Measurements from ENCODE around the gene SLC35E1.

DNA sequence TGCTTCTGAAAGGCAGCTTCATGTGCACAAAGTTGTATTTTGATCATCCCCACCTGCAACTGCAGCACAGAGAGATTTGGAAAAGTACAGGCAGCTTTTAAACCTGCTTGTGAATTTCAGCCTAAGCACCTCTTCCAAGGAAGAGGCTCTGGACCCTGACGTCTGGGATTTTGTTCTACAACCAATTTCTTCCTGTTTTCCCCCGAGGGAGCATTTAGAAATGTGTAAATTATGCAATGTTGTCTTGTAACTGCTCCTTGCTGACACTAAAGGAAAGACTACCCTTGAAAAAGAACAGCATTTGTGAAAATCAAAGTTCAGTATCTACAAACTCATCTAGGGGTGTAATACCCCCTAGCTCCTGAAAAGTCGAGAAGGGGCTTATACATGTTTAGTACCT, 40.4 kb upstream of the SLC35E1 start:
- TF ChIP-seq, protein P1, sequence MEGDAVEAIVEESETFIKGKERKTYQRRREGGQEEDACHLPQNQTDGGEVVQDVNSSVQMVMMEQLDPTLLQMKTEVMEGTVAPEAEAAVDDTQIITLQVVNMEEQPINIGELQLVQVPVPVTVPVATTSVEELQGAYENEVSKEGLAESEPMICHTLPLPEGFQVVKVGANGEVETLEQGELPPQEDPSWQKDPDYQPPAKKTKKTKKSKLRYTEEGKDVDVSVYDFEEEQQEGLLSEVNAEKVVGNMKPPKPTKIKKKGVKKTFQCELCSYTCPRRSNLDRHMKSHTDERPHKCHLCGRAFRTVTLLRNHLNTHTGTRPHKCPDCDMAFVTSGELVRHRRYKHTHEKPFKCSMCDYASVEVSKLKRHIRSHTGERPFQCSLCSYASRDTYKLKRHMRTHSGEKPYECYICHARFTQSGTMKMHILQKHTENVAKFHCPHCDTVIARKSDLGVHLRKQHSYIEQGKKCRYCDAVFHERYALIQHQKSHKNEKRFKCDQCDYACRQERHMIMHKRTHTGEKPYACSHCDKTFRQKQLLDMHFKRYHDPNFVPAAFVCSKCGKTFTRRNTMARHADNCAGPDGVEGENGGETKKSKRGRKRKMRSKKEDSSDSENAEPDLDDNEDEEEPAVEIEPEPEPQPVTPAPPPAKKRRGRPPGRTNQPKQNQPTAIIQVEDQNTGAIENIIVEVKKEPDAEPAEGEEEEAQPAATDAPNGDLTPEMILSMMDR (conservative IDR thresholded peaks at IDR 0.05; ENCODE audit: low read depth, low read length): no peak
- TF ChIP-seq EZH2 (IDR thresholded peaks at IDR 0.05; ENCODE audit: borderline replicate concordance, low read depth, low read length, poor library complexity, severe bottlenecking): no peak
